ENCODE results near the gene WDR41. TPM values are rescaled to one million over a fixed set of nuclear protein-coding genes. Genes with fewer than 3 reads are reported as not detected.
"Not testable (repeated sequence)": the region's sequence is repeated elsewhere in the genome, so short reads cannot be mapped to it uniquely, and the experiment has no call there.

Gene WDR41, protein sequence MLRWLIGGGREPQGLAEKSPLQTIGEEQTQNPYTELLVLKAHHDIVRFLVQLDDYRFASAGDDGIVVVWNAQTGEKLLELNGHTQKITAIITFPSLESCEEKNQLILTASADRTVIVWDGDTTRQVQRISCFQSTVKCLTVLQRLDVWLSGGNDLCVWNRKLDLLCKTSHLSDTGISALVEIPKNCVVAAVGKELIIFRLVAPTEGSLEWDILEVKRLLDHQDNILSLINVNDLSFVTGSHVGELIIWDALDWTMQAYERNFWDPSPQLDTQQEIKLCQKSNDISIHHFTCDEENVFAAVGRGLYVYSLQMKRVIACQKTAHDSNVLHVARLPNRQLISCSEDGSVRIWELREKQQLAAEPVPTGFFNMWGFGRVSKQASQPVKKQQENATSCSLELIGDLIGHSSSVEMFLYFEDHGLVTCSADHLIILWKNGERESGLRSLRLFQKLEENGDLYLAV
- total RNA-seq, result 71.4 and 112 TPM in 2 replicates

DNA sequence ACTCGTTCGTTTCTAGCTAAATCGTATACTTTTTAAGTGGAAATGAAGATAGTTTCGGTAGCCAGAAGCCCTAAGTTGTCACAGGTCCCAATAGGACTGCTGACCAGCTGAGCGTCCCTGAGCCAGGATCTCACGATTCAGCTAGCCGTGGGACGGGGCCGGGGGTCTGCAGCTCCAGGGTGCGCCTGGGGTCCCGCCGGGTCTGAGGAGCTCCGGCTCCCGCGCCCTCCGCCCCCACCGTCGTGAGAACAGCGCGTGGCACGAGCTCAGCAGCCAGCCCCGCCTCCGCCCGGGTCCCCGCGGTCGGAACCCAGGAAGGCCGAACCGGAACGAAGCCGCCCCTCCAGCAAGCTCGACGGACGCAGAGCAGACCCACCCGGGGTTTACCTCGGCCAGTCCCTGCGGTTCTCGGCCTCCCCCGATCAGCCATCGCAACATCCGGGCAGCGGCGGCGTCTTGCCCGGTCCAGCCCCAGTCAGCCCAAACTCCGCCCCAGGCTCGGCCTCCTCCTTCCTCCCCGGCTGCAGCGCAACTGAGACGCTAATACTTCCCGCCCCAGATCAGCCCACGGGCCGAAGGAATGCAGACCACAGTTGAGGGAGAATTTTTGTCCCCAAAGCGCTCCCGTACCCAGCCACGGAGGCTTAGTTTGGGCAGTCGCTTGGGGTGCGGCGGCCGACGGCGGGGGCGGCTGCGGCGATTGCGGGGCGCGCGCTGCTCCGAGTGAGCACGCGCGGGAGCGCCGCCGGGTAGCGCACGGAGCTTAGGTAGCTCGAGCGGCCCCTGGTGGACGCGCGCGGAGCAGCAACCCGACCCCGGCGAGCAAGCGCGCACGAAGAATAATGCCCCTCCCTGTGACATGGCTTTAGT is at the start of gene WDR41:
Gene WDR41 (minus strand): TSS at position 534 of the 870 bp plus-strand sequence. CDS start 96 bp downstream, at position 438.
- peak; percentile 83 for DNase-seq (ENCODE audit: low read depth)

DNA sequence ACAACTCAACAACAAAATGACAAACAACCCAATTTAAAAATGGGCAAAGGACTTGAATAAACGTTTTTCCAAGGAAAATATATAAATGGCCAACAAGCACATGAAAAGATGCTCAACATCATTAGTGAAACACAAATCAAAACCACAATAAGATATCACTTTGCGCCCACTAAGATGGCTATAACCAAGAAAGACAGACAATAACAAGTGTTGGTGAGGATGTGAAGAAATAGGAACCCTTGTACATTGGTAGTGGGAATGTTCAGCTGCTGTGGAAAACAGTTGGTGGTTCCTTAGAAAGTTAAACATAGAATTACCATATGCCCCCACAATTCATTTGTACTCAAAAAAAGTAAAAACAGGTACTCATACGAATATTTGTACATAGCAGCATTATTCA is 39.2 kb upstream of the WDR41 start:
- no peak for DNase-seq (ENCODE audit: low read depth)

DNA sequence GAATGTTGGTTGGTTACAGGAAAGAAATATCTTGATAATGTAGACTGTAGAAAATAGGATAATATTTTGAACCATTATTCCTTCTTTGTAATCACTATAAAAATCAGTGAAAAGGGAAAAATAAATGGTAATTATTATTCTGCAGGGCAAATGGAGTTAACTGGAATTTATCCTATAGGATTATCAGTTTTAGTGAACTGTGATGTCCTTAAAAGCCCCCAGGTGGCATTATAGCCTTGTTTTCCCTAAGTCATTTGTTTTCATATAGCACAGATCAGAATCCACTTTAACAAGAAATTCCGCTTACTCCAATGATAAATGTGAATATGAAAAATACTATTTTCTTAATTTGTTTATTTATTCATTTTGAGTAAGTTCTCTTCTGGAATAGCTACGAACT is 26.2 kb upstream of the WDR41 start:
- peak; percentile 3 for DNase-seq (ENCODE audit: low read depth)

DNA sequence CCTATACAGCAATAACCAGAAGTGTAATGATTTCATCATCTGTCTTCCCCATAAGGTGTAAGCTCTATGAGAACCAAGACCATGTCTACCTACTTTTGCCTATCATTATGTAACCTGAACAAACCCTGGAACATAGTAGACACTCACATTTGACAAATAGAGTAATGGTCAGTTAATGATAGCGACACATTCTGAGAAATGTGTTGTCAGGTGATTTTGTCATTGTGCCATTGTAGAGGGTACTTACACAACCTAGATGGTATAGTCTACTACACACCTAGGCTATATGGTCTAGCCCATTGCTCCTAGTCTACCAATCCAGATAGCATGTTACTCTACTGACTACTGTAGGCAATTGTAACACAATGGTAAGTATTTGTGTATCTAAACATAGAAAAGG is 22.3 kb upstream of the WDR41 start:
- DNase-seq (ENCODE audit: low read depth), result no peak

DNA sequence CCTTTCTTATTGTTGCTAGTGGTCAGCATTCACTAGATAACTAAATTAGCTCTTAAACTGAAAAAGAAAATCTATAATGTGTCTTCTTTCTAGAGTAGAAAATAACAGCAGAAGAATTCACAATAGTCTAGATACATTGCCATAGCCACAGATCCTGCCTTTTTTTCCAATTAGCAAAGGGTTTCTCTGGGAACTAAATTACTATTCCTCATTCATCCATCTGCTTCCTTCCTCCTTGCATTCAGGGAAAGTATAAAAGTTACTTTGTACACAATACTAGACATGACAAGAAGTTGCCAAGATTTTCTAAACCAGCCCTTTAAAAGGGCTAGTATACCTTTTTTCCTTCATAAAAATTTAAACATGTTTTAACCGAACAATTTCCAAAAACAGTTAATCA is 21.2 kb upstream of the WDR41 start:
- DNase-seq (ENCODE audit: low read depth), result no peak

DNA sequence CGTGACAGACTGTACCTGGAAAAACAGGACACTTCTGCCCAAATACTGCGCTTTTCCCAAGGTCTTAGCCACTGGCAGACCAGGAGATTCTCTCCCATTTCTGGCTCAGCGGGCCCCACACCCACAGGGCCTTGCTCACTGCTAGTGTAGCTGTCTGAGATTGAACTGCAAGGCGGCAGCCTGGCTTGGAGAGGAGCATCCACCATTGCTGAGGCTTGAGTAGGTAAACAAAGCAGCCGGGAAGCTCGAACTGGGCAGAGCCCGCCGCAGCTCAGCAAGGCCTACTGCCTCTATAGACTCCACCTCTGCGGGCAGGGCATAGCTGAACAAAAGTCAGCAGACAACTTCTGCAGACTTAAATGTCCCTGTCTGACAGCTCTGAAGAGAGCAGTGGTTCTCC is 9.0 kb upstream of the WDR41 start:
- DNase-seq (ENCODE audit: low read depth), result not testable (repeated sequence)

DNA sequence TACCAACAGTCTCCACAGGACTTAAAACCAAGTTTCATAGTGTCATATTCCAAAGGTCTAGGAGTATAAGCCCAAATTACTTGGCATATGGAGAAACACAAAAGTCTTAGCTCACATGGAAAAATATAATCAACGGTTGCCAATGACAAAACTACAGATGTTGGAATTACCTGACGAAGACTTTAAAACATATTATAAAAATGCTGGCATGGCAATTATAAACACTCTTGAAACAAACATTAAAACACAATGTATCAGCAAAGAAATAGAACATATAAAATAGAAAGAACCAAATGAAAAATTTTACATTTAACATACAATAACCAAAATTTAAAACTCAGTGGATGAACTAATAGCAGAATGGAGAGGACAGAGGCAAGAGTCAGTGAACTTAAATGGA is 7.9 kb upstream of the WDR41 start:
- DNase-seq (ENCODE audit: low read depth), result no peak

DNA sequence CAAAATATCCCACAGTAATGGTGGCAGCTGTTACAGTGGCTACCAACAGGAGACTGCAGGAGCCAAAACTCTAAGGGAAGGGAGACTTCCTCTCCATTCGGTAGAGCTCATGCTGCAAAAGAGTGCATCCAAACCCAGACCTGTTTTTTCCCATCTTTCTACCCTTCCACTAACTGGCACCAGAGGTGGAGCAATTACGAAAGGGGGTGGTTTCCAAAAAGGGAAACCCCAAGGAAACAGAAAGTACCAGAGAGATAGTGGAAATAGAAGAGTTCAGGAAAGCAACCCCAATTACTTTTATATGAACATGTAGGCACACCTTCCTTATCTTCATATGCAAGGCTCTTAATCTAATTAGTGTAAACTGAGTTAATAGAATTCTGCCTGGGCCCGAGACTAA is 7.3 kb upstream of the WDR41 start:
- no peak for DNase-seq (ENCODE audit: low read depth)

DNA sequence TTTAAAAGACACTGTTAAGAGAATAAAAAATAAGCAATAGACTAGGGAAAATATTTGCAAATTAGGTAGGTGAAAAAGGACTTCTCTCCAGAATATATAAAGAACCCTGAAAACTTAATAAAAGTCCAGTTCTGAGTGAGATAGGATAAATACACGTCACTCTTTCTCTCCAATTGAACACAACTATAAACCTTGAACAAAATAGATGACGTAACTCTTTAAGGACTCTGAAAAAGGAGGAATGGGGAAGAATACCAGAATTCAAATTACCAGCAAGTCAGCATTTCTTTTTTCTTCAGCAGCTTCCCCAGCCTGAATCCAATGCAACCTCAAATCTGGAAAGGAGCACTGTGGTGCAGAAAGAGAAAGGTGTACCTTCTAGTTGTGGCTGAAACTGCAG is 6.8 kb upstream of the WDR41 start:
- no peak for DNase-seq (ENCODE audit: low read depth)

DNA sequence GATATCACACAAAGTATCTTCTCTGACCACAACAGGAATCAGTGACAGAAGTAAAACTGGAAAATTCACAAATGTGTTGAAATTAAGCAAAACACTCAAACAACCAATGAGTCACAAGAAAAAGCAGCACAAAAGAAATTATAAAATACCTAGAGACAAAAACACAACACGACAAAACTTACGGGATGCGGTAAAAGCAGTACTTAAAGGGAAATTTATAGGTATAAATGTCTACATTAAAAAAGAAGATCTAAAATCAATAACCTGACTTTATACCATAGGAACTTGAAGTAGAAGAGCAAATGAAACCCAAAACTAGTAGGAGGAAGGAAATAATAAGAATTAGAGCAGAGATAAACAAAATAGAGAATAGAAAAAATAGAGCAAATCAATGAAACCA is 2.8 kb upstream of the WDR41 start:
- no peak for DNase-seq (ENCODE audit: low read depth)

DNA sequence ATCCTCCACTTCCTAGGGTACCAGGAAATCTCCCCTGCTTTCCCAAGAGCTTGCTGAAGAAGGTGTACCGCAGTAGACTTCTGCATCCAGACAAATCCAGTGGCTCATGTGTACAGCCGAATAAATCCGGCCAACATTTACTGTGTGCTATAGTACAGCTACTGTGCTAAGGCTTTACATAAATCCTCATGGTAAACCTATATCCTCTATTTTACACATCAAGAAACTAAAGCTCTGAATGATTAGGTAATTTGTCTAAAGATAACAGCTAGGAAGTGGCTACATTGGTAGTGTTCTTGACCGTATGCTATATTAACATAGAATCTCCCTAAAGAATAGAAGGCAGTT is 511 bp upstream of the WDR41 start:
- DNase-seq (ENCODE audit: low read depth), result no peak

DNA sequence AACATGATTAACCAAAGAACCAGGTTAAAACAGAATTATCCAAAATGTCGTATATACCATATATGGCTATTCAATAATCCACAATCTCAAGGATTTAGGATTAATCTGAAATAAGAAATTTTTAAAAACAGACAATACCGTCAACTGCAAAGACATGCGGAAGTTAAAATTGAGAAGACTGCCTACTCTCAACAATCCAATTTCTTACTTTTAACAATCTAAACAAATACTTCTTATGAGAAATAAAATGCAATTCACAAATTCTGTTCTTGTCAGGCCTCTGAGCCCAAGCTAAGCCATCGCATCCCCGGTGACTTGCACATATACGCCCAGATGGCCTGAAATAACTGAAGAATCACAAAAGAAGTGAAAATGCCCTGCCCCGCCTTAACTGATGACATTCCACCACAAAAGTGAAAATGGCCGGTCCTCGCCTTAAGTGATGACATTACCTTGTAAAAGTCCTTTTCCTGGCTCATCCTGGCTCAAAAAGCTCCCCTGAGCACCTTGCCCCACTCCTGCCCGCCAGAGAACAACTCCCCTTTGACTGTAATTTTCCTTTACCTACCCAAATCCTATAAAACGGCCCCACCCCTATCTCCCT is 1.3 kb downstream of the WDR41 start:
- DNase-seq (ENCODE audit: low read depth), result not testable (repeated sequence)

DNA sequence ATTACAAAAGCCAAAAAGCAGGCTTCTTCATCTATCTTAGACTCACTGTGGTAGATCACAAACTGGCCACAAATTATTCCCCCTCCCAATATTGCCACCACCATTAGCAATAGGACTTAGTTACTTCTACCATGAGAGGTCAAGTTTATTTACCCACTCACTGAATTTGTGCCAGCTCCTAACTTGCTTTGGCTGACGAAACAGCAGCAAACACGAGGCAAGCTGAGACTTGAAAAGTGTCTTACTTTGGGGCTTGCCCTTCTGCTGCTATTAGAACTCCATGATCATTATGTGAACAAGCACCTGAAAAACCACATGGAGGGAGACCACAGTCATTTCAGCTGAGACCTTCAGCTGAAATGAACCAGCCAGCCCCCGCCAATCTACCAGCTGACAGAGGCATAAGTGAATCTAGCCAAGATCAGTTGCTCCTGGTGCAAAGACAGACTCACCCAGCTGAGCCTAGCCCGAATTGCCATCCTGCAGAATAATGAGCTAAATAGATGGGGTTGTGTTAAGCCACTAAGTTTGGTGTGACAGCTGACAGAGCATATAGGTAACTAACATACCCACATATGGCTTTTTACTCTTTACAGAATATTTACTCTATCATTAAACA is 5.7 kb downstream of the WDR41 start:
- DNase-seq (ENCODE audit: low read depth), result no peak

DNA sequence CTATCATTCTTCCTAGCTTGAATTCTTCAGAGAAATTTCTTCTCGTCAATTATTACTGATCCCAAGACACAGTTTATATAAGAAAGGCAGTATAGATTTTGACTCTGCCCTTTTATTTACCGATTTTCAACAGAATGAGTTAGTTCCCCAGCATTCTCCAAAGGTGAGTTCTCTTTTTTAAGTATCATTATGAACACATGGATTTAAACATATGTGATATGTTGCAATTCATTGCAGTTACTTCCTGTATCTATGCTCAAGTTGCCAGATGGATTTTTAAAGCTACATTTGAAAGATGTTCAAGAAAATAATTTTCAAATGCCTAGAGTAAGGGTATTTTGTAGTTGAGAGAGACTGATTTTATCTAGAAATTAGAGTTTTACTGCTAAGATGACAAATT is 8.4 kb downstream of the WDR41 start:
- DNase-seq (ENCODE audit: low read depth), result no peak

DNA sequence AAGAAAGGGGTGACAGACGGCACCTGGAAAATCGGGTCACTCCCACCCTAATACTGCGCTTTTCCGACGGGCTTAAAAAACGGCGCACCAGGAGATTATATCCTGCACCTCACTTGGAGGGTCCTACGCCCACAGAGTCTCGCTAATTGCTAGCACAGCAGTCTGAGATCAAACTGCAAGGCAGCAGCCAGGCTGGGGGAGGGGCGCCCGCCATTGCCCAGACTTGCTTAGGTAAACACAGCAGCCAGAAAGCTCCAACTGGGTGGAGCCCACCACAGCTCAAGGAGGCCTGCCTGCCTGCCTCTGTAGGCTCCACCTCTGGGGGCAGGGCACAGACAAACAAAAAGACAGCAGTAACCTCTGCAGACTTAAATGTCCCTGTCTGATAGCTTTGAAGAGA is 17.1 kb downstream of the WDR41 start:
- DNase-seq (ENCODE audit: low read depth), result not testable (repeated sequence)

DNA sequence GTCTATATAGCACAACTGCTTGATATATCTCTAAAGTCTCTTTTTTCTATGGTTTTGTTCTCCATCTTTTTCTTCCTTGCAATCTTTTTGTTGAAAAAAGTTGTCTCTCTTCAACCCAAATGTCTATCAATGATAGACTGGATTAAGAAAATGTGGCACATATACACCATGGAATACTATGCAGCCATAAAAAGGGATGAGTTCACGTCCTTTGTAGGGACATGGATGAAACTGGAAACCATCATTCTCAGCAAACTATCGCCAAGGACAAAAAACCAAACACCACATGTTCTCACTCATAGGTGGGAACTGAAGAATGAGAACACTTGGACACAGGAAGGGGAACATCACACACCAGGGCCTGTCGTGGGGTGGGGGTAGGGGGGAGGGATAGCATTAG is 23.2 kb downstream of the WDR41 start:
- not testable (repeated sequence) for DNase-seq (ENCODE audit: low read depth)

DNA sequence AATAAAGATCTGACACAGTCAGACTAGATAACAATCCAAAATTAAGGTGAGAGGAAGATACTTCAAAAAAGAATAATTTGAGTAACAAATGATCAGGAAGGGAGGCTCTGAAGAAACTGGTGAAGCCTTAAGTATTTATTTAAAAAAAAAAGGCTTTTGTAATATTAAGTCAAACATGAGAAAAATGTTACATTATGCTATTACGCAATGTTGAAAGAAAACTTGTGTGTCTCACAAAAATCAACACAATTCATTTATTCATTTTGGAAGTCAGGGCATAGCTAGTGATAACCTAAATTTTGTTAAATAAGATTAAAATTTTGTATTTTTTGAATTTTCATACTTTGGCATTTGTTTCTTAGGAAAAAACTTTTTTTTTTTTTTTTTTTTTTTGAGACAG is 28.2 kb downstream of the WDR41 start:
- DNase-seq (ENCODE audit: low read depth), result no peak

DNA sequence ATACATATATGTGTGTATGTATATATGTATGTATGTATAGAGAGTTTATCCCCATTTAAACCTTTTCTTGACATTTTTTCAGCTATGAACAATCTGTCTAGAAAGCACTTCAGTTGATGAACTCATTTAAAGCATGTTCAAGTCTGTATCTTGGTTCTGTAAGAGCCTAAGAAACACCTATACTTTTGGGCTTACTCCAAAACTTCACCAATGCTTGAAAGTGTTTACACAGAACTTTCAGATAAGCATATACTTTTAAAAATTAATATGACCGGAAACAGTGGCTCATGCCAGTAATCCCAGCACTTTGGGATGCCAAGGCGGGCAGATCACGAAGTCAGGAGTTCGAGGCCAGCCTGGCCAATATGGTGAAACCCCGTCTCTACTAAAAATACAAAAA is 30.8 kb downstream of the WDR41 start:
- no peak for DNase-seq (ENCODE audit: low read depth)

DNA sequence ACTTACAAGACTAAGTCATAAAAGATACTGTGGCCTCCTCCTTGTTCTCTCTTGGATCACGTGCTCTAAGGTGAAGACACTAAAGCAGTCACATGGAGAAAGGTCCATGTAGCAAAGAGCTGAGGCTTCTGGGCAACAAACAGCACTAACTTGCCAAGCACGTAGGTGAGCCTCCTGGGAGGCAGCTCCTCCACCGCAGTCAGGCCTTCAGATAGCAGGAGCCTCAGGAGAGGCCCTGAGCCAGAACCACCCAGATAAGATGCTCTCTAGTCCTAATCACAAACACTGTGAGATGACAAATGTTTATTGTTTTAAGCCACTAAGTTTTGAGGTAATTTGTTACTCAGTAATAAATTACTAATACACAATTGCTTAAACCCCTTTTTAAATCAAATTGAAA is 38.0 kb downstream of the WDR41 start:
- no peak for DNase-seq (ENCODE audit: low read depth)

DNA sequence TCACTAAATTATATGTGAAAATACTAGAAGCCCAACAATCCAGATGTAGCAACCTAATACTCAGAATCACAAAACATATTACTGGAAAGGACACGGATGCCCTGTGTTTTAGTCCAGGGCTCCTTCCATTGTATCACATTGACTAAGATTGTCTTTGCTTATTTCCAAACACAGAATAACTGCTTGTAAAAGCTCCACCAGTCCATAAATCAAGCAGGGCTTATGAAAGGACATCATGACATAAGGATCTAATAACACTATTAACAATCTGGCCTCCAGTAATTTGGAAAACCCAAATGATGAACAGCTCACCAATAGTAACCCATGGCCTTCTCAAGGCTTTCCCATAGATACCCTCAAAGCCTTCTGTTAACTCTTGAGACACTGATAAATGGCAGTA is 39.8 kb downstream of the WDR41 start:
- DNase-seq (ENCODE audit: low read depth), result no peak

DNA sequence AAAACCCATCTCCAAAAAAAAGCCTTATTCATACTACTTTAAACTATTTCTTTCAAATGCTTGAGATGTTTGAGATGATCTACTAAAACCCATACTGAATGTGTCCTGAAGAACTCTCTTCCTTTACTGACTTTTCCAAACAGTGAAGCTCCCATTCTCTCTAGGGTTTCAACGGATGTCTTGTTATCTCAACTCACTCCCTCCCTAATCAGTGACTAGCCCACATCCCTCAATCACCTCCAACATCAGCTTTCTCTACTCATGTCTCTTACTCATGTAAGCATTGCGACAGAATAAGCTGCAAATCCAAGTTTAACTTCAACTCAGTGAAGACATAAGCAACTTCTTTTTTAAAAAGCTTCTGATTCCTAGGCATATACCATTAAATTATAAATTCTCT is 42.1 kb downstream of the WDR41 start:
- no peak for DNase-seq (ENCODE audit: low read depth)

DNA sequence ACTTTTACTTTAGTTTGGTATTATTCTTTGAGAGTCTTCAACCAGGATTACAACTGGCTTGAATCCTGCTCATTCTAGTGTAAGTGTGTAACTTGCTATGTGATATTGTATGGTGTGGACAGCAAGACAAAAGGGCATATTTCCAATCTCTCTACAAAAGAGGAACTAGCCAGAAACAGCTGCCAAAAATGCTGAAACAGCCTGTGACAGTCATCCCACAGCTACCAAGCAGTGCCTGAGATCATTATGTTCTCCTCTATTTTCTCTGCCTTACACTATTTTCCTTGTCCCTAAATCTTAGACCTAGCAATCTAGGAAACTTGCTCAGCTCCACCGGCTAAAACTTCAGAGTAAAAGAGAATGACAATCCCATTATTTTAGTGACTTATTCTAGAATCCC is 42.8 kb downstream of the WDR41 start:
- DNase-seq (ENCODE audit: low read depth), result no peak
